Measurements from ENCODE around the gene OR2Y1. TPM values are rescaled to one million over a fixed set of nuclear protein-coding genes. Genes with fewer than 3 reads are reported as not detected.

Gene OR2Y1
- polyA plus RNA-seq, 1 donor from 2014 or later = not detected

GRCh38 chr5:180691046-180691445 is 48.8 kb downstream of the OR2Y1 start:
- Histone ChIP-seq H3K27ac (ENCODE audit: low read length) (no peak overlapping the region), H3K9ac (ENCODE audit: low read length) (no peak overlapping the region), H3K36me3 (ENCODE audit: insufficient read depth, low read length) (no peaks in the 10 kb centered on the region), H2AFZ (ENCODE audit: low read depth, low read length) (no peak overlapping the region), H3F3A (ENCODE audit: insufficient read depth, low read length, poor library complexity, severe bottlenecking) (no peaks in the 10 kb centered on the region), H4K20me1 (ENCODE audit: insufficient read depth) (no peaks in the 10 kb centered on the region), H3K9me2 (ENCODE audit: insufficient read depth, low read length) (no peaks in the 10 kb centered on the region), H3K4me2 (ENCODE audit: low read length) (no peak overlapping the region), H3K79me2 (replicated peaks; ENCODE audit: insufficient read depth, low read length) (no peaks in the 10 kb centered on the region), H3K4me3 (ENCODE audit: low read length) (no peak overlapping the region), H3K27me3 (ENCODE audit: insufficient read depth, low read depth, low read length) (no peaks in the 10 kb centered on the region), H3K9me3 (ENCODE audit: low read length) (no peaks in the 10 kb centered on the region)
- TF ChIP-seq SMC3 (conservative IDR thresholded peaks at IDR 0.05; ENCODE audit: poor library complexity) (no peak), MXI1 (conservative IDR thresholded peaks at IDR 0.05; ENCODE audit: poor library complexity, severe bottlenecking) (no peak), RAD21 (conservative IDR thresholded peaks at IDR 0.05) (no peak), TAF1 (IDR thresholded peaks at IDR 0.05; ENCODE audit: low read depth) (no peak), CTCF (IDR thresholded peaks at IDR 0.05; ENCODE audit: poor library complexity, severe bottlenecking) (no peak), EP300 (conservative IDR thresholded peaks at IDR 0.05; ENCODE audit: poor library complexity, severe bottlenecking) (no peak), POLR2AphosphoS5 (IDR thresholded peaks at IDR 0.05) (no peak), EZH2 (IDR thresholded peaks at IDR 0.05; ENCODE audit: borderline replicate concordance, insufficient read depth, low read length, poor library complexity, severe bottlenecking) (no peak)
- TF ChIP-seq, protein P1, sequence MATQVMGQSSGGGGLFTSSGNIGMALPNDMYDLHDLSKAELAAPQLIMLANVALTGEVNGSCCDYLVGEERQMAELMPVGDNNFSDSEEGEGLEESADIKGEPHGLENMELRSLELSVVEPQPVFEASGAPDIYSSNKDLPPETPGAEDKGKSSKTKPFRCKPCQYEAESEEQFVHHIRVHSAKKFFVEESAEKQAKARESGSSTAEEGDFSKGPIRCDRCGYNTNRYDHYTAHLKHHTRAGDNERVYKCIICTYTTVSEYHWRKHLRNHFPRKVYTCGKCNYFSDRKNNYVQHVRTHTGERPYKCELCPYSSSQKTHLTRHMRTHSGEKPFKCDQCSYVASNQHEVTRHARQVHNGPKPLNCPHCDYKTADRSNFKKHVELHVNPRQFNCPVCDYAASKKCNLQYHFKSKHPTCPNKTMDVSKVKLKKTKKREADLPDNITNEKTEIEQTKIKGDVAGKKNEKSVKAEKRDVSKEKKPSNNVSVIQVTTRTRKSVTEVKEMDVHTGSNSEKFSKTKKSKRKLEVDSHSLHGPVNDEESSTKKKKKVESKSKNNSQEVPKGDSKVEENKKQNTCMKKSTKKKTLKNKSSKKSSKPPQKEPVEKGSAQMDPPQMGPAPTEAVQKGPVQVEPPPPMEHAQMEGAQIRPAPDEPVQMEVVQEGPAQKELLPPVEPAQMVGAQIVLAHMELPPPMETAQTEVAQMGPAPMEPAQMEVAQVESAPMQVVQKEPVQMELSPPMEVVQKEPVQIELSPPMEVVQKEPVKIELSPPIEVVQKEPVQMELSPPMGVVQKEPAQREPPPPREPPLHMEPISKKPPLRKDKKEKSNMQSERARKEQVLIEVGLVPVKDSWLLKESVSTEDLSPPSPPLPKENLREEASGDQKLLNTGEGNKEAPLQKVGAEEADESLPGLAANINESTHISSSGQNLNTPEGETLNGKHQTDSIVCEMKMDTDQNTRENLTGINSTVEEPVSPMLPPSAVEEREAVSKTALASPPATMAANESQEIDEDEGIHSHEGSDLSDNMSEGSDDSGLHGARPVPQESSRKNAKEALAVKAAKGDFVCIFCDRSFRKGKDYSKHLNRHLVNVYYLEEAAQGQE (IDR thresholded peaks at IDR 0.05; ENCODE audit: borderline replicate concordance) = no peak

- no peaks in the 10 kb centered on the region for H3K36me3 ChIP-seq (ENCODE audit: insufficient read depth, low read length)
- H3K27me3 ChIP-seq (ENCODE audit: insufficient read depth, low read depth, low read length) = no peaks in the 10 kb centered on the region
- no peak overlapping the region for H3K4me3 ChIP-seq (ENCODE audit: low read length)
- no peak overlapping the region for H3K27ac ChIP-seq (ENCODE audit: low read length)
- TF ChIP-seq MXI1 (conservative IDR thresholded peaks at IDR 0.05; ENCODE audit: poor library complexity, severe bottlenecking) (no peak), POLR2AphosphoS5 (IDR thresholded peaks at IDR 0.05) (no peak), CTCF (IDR thresholded peaks at IDR 0.05; ENCODE audit: poor library complexity, severe bottlenecking) (no peak), TAF1 (IDR thresholded peaks at IDR 0.05; ENCODE audit: low read depth) (no peak)
- TF ChIP-seq, protein P1 (IDR thresholded peaks at IDR 0.05; ENCODE audit: borderline replicate concordance) = no peak
- no peak overlapping the region for H3K4me2 ChIP-seq (ENCODE audit: low read length)
- no peak overlapping the region for H3K9ac ChIP-seq (ENCODE audit: low read length)
- no peak overlapping the region for H2AFZ ChIP-seq (ENCODE audit: low read depth, low read length)
- no peaks in the 10 kb centered on the region for H4K20me1 ChIP-seq (ENCODE audit: insufficient read depth)
- no peaks in the 10 kb centered on the region for H3K79me2 ChIP-seq (replicated peaks; ENCODE audit: insufficient read depth, low read length)
- no peaks in the 10 kb centered on the region for H3F3A ChIP-seq (ENCODE audit: insufficient read depth, low read length, poor library complexity, severe bottlenecking)
- no peaks in the 10 kb centered on the region for H3K9me2 ChIP-seq (ENCODE audit: insufficient read depth, low read length)
- no peaks in the 10 kb centered on the region for H3K9me3 ChIP-seq (ENCODE audit: low read length)
Observed at GRCh38 chr5:180690562-180690961, 49.3 kb downstream of the OR2Y1 start.

Data from neural cell (in vitro differentiated cells).